Erythroblast (primary cell): ENCODE data around the gene CDK1.

Experiments used
- GATA1 ChIP-seq: IDR thresholded peaks from 2 replicates; pipeline ENCODE4 v1.6.1; 2011; ENCODE audit warnings: low read depth, mild to moderate bottlenecking, control low read depth, low read length, moderate library complexity
- POLR2A ChIP-seq: IDR thresholded peaks from 2 replicates; pipeline ENCODE4 v1.6.1; 2011; ENCODE audit warnings: mild to moderate bottlenecking, low read length

DNA sequence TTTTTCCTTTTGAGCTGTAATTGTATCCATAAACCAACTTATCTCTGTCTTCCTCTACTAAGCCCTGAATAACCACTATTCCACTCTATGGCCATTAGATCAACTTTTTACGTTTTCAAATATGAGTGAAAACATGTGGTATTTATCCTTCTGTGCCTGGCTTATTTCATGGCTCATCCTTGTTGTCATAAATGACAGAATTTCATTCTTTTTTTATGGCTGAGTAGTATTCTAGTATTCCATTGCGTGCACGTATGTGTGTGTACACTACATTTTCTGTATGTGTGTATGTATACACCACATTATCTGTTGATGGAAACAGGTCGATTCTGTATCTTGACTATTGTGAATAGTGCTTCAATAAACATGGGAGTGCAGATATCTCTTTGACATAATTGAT is 11.1 kb downstream of the CDK1 start:
- TF ChIP-seq POLR2A (no peak), GATA1 (no peak)
